VCaP (cell line): ENCODE data around the gene TLE5.

Experiments used
- H3K27ac ChIP-seq: fragments of 450-650 bp; 2 replicates; pipeline ENCODE4 v1.5.1; 2017
- CTCF ChIP-seq: fragments of 450-650 bp; conservative IDR thresholded peaks from 2 replicates; pipeline ENCODE4 v1.5.1; 2017; ENCODE audit warnings: mild to moderate bottlenecking, moderate library complexity

The TLE5 gene

GRCh38 chr19:3026768-3027167, 35.5 kb downstream of the TLE5 start:
- no peak overlapping the region for H3K27ac ChIP-seq
- no peak for TF ChIP-seq CTCF

- no peak for TF ChIP-seq CTCF
- H3K27ac ChIP-seq: no peak overlapping the region
Observed at GRCh38 chr19:3025549-3025886, 36.8 kb downstream of the TLE5 start.

GRCh38 chr19:3024870-3025548, 37.3 kb downstream of the TLE5 start:
- no peak for TF ChIP-seq CTCF
- no peak overlapping the region for H3K27ac ChIP-seq

DNA sequence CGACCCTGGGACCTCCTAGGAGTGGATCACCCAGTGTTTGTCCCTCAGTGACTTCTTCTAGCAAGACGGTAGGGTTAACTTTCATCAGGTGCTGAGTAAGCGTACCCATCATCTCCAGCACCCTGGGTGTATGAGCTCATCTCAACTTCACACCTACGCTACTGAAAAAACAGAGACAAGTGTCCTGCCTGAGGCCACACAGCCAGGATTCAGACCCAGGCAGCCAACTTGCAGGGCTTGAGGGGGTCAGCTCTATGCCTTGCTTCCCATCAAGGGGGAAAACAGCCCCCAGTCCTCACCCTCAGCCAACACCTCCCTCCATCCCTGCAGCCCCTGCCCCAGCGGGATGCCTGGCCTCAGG, 37.8 kb downstream of the TLE5 start:
- H3K27ac ChIP-seq: no peak overlapping the region

GRCh38 chr19:3020321-3020960, 41.9 kb downstream of the TLE5 start:
- no peak for TF ChIP-seq CTCF

More for the DNA sequence above, 37.8 kb downstream of the TLE5 start:
- no peak for TF ChIP-seq CTCF

DNA sequence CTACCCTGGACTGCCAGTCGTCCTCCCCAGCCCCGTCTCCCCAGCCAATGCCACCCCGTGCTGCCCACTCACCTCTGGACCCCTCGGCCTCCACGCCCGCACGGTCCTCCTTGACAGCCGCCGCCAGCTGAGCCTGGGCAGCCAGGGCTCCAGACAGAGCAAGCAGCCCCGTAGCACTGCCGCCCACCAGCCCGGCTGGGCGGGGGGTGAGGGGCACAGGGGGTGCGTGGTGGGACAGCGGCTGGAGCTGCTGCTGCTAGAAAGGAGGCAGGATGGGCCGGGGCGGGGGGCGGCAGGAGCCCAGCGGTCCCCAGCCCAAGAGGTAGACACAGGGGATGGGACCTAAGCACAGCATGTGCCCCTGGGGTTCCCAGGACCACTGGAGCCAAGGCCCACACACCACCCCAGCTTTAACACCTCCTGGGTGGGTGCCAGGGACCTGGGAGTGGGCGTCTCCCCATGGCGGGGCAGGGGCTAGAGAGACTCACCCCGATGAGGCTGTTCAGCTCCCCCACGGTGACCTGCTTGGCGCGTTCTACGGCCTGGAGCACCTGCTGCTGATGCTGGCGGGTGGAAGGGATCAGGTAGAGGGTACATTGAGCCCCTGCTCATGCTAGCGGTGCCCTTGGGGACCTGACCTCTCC, 43.0 kb downstream of the TLE5 start:
- no peak overlapping the region for H3K27ac ChIP-seq
- TF ChIP-seq CTCF: no peak

More at GRCh38 chr19:3020321-3020960, 41.9 kb downstream of the TLE5 start:
- no peak overlapping the region for H3K27ac ChIP-seq

DNA sequence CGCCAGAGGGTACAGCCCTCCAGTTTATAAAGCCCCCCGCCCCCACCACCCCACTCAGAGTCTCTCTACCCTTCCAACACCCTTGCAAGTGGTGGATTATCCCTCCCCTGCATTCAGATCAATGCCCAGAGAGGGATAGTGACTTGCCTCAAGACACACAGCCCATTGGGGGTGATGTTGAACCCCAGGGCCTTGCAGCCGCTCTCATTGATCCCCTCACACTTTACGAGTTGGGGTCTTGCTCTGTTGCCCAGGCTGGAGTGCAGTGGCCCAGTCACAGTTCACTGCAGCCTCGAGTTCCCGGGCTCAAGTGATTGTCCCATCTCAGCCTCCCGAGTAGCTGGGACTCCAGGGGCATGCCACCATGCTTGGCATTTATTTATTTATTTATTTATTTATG, 44.4 kb downstream of the TLE5 start:
- no peak overlapping the region for H3K27ac ChIP-seq
- TF ChIP-seq CTCF: no peak
